GM21390 (cell line): ENCODE measurements around the gene MAP3K5.
"Not testable (repeated sequence)": the region's sequence is repeated elsewhere in the genome, so short reads cannot be mapped to it uniquely, and the experiment has no call there.

ENCODE experiments used
- ATAC-seq: cut with Tn5 transposase; IDR thresholded peaks from one replicate; pipeline ENCODE4 v1.9.1; 2021; ENCODE audit not compliant: unreplicated experiment

The MAP3K5 gene

DNA sequence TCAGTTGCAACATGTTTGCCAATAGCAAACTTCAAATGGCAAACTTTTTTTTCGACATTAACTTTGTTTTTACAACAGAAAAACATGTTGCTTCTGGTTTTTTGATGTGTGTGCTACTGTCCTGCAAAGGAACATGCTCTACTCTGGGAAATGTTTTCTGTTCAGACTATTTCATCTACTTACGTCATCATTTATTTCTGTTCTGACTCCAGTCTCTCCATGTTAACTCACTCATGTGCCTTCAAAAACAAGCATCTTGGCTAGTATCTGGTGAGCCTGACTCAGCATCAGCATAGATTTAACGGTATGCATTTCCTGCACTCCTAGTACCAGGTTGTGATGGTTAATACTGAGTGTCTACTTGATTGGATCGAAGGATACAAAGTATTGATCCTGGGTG is 206.0 kb downstream of the MAP3K5 start:
- no peak for ATAC-seq

DNA sequence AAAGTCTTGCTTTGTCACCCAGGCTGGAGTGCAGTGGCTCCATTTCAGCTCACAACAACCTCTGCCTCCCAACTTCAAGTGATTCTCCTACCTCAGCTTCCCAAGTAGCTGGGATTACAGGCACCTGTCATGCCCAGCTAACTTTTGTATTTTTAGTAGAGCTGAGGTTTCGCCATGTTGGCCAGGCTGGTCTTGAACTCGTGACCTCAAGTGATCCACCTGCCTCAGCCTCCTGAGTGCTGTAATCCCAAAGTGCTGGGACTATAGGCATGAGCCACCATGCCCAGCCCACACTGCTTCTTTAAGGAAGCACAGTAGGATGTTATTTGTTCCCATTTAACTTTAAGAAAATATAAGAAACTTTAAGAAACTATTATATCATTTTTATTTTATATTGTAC is 206.8 kb downstream of the MAP3K5 start:
- not testable (repeated sequence) for ATAC-seq

DNA sequence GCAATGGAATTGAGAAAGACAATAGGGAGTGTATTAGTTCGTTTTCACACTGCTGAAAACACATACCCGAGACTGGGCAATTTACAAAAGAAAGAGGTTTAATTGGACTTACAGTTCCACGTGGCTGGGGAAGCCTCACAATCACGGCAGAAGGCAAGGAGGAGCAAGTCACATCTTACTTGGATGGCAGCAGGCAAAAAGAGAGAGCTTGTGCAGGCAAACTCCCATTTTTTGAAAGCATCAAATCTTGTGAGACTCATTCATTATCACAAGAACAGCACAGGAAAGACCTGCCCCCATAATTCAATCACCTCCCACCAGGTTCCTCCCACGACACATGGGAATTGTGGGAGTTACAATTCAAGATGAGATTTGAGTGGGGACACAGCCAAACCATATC is 208.0 kb downstream of the MAP3K5 start:
- not testable (repeated sequence) for ATAC-seq

DNA sequence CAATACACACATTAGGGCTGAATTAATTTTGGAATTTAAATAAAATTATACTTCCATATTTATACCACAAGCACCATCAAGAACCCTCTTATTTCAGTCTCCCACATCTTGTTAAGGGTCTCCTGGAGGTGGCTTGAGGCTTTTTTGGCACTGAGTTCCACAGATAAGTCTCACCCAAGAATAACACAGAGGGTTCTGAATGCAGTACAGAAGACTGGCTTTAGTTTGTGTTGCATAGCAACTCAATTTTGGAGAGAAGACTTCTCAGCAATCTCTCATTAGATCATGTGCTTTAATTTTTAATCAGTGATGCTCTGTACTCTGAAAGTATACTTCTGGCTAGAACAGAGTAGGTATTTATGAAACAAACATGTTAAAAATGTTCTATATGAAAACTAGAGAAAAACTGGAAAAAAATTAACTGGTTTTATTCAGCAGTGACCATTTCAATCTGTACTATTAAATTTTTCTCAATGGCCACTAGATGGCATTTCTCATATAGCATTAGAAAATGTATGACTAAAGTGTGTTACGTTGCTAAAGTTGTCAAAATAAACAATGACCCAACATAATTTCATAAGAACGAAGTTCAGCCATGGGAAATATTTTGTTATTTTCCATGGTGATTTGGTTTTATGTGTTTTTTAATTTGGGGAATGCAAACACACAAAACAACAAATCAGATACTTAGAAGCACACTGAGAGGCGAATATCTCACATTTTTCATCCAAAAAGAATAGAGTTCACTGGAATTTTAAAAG is 209.4 kb downstream of the MAP3K5 start:
- ATAC-seq: no peak

DNA sequence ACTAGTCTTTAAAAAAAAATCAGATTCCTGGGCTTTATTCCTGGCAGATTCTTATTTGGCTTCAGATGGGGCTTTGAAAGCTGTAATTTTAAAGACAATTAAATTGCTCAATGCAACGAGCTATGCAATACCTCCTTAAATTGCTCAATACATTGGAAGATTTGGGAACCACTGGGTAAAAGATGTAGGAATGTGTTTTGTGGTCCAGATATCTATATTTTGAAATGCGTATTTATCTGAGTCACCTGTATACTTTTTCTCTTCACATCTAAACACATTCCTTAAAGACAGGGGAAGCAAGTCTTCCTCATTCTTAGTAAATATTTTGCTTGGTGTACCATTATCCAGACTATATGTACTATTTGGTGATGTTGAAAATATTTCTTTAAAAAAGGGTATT is 212.5 kb downstream of the MAP3K5 start:
- no peak for ATAC-seq

DNA sequence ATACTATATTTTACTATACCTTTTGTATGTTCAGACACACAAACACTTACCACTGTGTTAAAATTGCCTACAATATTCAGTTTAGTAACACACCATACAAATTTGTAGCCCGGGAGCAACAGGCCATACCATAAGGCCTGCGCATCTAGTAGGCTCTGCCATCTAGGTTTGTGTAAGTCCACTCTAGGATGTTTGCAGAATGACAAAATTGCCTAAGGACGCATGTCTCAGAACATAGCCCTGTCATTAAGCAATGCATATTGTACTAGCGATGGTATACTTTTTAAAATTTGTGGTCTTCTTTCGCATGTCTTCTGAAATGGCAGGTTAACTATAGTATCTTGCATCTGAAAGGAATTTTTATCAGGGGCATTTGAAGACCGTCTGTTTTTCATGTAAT is 215.5 kb downstream of the MAP3K5 start:
- no peak for ATAC-seq

DNA sequence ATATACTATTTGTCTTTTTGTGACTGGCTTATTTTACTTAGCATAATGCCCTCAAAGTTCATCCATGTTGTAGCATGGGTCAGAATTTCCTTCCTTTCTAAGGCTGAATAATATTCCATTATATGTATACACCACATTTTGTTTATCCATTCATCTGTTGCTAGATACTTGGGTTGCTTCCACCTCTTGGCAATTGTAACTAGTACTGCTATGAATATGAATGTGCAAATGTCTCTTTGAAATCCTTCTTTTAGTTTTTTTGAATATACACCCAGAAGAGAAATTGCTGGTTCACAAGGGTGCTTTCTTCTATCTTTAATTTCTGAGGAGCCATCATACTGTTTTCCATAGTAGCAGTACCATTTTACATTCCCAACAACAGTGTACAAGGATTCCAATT is 220.8 kb downstream of the MAP3K5 start:
- ATAC-seq: no peak

DNA sequence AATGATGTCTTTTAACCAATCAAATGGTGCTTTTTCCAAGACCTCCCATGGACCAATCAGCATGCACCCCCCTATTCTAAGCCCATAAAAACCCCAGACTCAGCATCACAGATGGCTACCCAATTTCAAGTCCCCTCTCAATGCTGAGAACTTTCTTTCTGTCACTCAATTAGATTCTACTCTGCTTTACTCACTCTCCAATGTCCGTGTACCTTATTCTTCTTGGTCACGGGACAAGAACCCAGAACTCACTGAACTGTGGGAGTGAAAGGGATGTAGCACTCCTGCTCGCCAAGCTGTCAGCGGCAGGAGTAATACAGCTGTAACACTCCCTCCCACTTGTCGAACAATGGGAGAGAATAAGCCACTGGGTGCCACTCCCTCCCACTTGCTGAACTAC is 221.2 kb downstream of the MAP3K5 start:
- ATAC-seq: no peak

DNA sequence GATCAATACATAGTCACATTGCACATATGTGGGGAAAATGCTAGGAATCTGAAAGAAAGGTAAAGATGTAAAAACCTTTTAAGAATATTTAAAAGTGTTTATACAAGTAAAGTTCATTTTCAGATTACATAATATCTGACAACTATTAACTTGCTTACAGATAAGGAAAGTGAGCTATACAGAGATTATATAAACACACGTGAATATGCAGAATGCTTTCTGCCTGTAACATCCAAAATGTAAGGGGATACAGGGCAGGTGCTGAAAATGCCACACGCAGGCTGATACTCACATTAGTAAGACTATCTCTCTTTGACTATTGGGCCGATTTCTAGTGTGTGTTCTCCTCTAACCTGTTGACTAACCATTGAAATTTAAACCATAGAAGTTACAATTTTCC is 224.1 kb downstream of the MAP3K5 start:
- ATAC-seq: no peak

DNA sequence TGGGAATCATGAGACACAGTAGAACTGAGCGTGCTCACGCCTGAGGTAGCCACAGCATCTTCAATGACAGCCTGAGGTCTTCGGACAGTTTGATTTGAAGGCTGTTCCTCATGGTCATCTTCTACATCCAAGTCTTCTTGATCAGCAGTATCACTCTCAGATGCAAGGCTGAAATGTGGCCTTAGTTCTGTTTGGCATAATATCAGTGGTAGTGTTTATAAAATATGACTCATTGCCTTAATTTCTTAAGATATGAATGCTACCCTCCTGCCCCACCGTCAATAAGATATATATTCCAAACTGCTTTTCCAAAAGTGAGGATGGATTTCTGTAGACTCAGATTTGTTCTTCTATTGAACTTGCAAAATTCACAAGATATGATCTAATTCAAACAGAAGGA is 224.6 kb downstream of the MAP3K5 start:
- no peak for ATAC-seq

DNA sequence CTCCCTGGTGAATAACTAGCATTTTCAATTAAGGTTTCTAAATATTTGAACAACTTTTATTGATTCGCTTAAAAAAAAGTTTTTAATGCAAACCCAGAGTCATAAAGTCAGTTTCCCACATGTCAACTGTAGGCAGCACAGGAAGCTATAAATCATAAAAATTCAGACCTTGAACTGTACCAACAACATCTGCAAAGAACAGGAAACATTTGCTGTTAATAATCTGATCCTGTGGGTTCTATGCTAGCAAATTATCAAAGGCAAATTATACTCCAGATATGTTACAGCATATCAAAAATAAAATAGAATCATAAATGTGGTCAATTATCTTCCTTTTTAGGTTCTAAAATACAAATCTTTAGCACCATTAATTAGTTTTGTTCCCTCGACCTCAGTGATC is 225.4 kb downstream of the MAP3K5 start:
- no peak for ATAC-seq

DNA sequence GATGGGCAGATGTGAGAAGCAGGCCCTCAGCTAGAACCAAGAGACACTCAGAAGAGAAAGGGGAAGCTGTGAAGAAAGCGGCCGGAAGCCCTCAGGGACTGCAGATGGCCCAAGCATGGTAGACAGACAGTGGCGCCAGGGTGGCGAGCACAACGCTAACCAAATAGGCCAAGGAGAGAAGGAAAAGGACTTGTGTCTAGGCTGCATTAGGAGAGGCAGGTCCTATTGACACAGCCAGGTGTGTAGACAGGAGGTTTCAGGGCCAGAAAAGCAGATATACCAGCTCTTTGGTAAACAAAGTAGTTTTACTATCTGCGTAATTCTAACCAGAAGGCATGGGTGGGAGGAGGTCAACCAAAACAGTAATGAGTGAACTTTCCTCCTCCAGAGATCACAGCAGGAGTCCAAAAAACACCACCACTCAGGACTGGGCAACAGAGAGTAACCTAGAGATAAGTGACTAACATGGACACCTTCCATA is 226.2 kb downstream of the MAP3K5 start:
- ATAC-seq: no peak

DNA sequence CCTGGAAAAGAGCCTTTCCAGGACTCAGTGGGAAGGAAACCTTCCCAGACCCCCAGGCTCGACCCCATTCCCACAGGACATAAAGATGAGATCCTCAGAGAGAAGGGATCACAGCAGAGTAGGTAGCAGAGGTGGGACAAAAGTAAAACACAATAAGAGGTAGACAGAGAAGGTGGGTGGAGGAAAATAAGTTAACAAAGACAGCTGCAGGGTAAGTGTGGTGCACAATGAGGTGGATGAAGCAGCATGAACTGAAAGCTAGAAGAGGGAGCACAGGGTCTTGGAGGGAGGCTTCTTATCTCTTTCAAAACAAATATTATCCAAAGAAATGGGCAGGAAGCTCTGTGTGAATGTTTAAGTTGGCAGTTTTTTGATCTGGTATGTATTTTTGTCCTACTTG is 228.1 kb downstream of the MAP3K5 start:
- no peak for ATAC-seq

DNA sequence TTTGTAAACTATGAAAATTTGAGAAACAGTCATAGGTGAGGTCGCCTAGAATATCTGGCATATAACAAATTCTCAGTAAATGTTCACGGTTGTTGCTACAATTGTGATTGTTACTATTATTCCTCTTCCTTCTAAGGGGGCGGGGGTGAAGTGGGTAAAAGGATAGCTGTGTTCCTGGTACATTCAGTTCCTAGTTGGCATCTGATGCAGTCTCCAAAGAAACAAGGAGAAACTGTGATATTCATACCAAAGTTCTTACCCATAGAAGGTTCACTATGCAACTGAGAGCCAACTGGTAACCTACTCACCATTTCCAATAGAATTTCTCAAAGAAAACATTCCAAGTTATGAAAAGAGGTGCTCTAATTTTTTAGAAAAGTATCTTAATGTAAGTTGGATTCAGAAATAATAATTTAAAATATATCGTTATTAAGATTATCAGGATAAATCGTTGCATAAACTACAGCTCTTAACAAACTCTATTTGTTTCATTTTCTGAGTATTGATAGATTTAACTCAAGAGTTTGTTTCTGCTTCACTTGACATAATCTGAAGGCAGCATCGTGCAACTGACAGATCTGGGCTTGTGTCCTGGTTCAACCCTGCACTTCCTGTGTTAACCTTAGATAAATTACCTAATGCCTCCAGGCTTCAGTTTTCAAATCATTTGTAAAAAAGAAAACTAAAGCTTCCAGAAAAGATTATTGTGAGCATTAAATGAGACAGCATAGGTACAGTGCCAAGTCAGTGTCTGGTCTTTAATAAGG is 228.7 kb downstream of the MAP3K5 start:
- ATAC-seq: no peak

DNA sequence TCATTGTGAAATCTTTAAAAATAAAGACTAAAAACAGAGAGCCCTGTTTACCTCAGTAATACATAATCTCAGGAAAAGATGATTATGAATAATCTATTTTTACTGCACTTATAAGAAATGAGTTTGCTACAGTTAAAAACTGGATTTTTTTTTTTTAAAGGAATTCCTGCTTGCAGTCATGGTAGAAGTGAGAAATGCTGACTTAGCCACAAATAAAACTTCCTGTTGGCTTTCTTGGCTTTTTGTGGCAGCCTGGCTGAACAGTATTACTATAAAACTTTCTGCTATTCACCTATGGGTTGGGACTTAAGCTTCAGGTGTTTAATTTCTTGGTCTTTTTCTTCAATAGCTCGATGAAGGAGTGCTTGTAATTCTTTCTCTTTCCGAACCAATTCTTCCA is 230.1 kb downstream of the MAP3K5 start:
- no peak for ATAC-seq

DNA sequence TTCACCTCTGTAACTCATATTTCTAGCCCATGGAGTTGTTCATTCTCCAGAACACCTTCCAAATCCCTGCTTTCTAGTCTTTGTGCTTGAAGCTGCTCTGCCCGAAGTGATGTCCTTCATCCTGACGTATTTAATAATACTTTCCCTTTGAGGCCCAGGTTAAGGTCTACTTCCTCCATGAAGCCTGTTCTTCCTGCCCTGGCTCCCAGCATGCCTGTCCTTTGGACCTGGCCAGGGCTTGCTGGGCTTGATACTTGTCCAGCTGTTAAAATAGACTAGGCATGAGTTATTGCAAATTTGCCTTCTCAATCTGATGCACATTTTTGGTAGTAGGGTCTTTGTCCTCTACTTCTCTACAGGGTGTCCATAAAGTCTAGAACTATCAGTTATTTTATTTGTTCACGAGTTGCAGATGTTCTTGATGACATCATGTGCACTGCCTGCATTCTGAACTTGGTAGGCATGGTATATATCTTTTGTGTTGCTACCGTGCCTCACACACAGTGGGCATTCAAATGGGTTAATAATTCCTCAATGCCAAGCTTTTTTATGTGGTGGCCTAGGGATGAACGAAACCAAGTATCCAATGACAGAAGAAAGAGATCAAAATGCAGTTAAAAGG is 239.0 kb downstream of the MAP3K5 start:
- no peak for ATAC-seq

DNA sequence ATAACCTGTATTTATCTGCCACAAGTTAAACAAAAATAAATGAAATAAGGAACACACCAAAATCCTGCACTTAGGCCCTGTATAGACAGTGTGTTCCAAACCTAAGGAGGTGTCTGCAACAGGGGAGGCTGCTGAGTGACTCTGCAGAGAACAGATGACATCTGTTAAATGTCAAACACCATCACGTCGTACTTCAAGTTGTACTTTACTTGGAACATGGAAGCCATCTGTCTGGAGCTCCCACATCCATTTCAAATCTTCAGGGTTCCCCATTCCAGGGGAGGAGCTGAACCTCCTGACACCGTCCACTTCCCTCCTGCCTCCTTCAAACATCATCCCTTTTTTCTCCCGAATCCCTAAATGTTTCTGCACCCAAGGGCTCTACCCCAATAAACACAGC is 240.2 kb downstream of the MAP3K5 start:
- no peak for ATAC-seq

DNA sequence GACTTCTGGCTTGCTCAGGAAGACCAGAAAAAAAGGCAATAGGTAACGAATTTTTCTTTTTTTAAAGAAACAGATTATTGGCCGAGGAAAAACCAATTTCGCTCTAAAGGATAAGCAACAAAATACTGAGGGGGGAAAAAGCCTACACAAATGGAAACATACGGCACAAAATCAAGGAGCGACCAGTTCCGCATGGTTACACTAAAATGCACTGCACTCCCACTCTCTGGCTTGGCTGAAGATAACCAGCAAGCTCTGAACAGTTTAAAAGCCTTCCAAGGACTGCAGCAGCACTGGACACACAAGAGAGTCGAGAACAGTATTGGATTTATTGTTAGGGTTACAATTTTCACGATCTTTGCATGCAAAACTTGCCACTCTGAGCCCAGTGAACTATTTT is 241.2 kb downstream of the MAP3K5 start:
- no peak for ATAC-seq

DNA sequence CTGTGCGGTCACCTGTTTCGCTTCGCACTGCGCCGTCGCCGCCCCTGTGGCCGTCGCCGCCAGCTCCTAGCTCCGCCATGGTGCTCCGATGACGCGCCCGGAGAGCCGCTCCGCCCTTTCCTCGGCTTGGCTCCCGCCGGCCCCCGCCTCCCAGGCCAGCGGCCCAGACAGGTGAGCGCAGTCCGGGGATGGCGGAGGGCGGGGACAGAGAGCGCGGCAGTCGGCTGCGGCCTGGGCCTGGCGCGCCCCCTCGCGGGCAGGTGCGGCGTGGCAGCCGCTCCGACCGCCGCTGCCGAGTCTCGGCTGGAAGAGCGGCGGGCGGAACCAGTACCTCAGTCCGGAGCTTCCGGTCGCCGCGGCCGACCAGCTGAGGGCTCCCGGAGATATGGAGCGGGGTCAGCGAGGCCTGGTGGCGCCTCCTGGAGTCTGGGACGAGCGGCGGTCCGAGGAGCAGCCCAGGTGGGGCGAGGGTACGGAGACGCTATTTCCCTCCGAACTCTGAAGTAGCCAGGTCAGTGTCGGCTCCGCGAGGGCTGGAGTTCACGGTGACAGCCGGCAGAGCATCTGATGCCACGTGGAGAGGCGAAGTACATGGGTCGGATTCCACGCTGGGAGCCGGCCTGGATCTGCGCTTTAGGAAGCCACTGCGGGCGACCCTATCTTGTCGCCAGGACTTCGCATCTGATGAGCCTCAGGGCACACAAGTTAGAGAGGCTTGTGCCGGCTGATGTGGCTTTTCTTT is 241.8 kb downstream of the MAP3K5 start, which contains the start of gene MAP7:
Gene MAP7, minus strand, starts transcription at position 93 of the 742 bp plus-strand sequence. Its CDS starts 14 bp downstream, at position 79.
- ATAC-seq: peak; percentile 81

DNA sequence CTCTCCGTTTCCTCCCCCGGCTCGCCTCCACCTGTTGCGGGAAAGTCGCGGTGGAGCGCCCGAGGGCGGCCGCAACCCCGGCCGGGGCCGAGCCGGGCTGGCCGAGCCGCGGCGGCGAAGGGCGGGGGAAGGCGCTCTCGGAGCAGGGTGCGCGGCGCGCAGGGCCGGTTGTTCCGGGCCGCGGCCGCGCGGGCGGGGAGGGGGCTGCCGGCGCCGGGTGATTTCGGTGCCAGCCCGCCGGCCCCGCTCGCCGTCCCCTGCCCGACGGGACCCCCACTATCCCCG is 242.3 kb downstream of the MAP3K5 start:
- peak; percentile 56 for ATAC-seq

DNA sequence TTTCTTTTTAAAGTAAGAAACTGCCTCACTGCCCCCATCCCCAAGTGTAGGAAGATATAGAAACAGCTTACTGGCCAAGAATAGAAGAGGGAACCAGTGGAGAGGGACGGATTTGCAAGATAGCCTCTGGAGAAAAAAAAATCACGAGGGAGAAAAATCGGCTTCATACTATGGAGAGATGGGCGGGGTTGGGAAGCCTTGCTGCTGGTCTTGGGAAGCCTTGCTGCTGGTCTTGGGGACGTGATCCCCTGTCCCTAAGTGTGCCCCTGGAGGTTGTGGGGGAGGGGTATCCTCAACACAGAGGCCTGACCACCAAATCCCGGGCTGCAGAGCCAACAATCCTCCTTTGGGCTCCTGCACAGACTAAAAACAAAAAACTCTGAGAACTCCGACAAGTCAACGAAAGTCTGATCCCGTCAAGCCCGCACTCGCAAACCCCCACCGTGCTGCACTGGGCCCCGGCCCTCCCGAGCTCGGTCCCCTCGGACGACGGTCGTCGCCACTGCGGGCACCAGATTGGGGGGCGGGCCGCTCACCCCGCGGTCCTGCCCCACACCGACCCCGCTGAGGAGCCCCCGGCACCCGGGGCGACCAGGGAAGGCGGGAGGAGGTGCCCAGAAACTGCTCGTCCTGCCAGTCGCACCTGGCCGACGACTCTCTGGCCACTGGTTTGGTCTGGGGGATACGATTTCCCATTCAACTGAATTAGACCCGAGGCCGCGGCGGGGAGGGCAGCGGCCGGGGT is 242.8 kb downstream of the MAP3K5 start:
- peak; percentile 4 for ATAC-seq
